ENCODE measurements around the gene PRKCZ. TPM values are rescaled to one million over a fixed set of nuclear protein-coding genes. Genes with fewer than 3 reads are reported as not detected.
"Not testable (repeated sequence)": the region's sequence is repeated elsewhere in the genome, so short reads cannot be mapped to it uniquely, and the experiment has no call there.

The PRKCZ gene
- total and polyA plus RNA-seq, 2 experiments from 2014 or later: 26.2 to 36.9 TPM

DNA sequence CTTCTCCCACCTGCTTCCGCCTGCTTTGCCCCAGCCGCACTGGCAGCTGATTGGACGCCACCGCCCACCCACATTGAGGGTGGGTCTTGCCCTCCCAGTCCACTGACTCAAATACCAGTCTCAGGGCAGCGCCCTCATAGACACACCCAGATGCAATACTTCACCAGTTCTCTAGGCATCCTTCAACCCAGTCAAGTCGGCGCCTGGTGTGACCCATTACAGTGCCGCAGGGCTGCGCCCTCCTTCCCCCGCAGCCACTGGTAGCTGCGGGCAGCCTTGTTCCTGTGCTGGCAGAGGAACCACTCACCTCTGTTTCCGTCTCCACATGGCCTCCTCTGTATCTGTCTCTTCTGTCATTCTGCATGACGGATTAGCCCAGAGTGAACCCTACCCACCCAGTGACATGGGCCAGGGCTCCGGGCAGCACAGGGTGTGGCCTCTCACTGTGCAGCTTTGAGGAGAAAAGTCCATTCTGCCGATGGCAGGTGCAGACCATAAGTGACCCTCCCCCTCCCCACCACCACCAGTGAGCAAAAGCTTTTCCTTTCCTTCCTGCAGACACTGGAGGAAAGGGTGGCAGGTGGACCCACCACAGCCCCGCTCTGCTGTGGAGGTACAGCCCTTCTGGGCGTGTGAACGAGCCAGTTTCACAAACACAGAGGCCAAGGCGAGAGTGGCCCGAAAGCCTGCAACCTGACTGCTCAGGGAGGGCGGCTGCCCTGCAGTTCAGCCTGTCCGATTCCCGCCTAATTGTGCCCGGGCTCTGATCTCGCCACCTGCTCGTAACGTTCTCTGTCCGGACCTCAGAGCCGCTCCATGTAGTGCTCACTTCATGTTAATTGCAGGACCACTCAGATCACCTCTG lies 87.3 kb downstream of the PRKCZ start:
- H3K27me3 Mint-ChIP-seq (ENCODE audit: insufficient read depth, low read depth, poor library complexity): peaks cover 15% of the 10 kb centered on the region
- no peaks in the 10 kb centered on the region; the same call in 1 of the 3 replicates for H3K36me3 Mint-ChIP-seq (ENCODE audit: low read depth)
- Histone ChIP-seq H4K20me1 (replicated peaks; ENCODE audit: insufficient read depth) (peaks cover 7% of the 10 kb centered on the region), H3K79me2 (replicated peaks; ENCODE audit: insufficient read depth) (peaks cover 8% of the 10 kb centered on the region), H3K9me2 (ENCODE audit: insufficient read depth) (no peaks in the 10 kb centered on the region), H3K4me1 (ENCODE audit: insufficient read depth) (peaks cover 4% of the 10 kb centered on the region), H3K4me2 (no peak overlapping the region), H3K27me3 (ENCODE audit: insufficient read depth) (no peaks in the 10 kb centered on the region), H3F3A (replicated peaks; ENCODE audit: low read depth) (peaks cover 10% of the 10 kb centered on the region; the same call in 1 of the 2 replicates), H3K36me3 (ENCODE audit: insufficient read depth) (no peaks in the 10 kb centered on the region), H2AFZ (no peak overlapping the region), H3K4me3 (no peak overlapping the region), H3K27ac (ENCODE audit: low read depth) (no peak overlapping the region)
- TF ChIP-seq JUNB (IDR thresholded peaks at IDR 0.05; ENCODE audit: unreplicated experiment) (no peak), CREB1 (CRISPR knock-in tag; IDR thresholded peaks at IDR 0.05; ENCODE audit: low read depth) (no peak), EZH2phosphoT487 (IDR thresholded peaks at IDR 0.05; ENCODE audit: unreplicated experiment) (no peak), STAT1 (IDR thresholded peaks at IDR 0.05; ENCODE audit: unreplicated experiment) (no peak), POLR2AphosphoS5 (IDR thresholded peaks at IDR 0.05; ENCODE audit: low read depth) (no peak), NANOG (IDR thresholded peaks at IDR 0.05; ENCODE audit: borderline replicate concordance) (no peak)
- TF ChIP-seq, protein P1, sequence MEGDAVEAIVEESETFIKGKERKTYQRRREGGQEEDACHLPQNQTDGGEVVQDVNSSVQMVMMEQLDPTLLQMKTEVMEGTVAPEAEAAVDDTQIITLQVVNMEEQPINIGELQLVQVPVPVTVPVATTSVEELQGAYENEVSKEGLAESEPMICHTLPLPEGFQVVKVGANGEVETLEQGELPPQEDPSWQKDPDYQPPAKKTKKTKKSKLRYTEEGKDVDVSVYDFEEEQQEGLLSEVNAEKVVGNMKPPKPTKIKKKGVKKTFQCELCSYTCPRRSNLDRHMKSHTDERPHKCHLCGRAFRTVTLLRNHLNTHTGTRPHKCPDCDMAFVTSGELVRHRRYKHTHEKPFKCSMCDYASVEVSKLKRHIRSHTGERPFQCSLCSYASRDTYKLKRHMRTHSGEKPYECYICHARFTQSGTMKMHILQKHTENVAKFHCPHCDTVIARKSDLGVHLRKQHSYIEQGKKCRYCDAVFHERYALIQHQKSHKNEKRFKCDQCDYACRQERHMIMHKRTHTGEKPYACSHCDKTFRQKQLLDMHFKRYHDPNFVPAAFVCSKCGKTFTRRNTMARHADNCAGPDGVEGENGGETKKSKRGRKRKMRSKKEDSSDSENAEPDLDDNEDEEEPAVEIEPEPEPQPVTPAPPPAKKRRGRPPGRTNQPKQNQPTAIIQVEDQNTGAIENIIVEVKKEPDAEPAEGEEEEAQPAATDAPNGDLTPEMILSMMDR (conservative IDR thresholded peaks at IDR 0.05; ENCODE audit: low read depth in 2 of 2): no peak
- TF ChIP-seq, protein P2, sequence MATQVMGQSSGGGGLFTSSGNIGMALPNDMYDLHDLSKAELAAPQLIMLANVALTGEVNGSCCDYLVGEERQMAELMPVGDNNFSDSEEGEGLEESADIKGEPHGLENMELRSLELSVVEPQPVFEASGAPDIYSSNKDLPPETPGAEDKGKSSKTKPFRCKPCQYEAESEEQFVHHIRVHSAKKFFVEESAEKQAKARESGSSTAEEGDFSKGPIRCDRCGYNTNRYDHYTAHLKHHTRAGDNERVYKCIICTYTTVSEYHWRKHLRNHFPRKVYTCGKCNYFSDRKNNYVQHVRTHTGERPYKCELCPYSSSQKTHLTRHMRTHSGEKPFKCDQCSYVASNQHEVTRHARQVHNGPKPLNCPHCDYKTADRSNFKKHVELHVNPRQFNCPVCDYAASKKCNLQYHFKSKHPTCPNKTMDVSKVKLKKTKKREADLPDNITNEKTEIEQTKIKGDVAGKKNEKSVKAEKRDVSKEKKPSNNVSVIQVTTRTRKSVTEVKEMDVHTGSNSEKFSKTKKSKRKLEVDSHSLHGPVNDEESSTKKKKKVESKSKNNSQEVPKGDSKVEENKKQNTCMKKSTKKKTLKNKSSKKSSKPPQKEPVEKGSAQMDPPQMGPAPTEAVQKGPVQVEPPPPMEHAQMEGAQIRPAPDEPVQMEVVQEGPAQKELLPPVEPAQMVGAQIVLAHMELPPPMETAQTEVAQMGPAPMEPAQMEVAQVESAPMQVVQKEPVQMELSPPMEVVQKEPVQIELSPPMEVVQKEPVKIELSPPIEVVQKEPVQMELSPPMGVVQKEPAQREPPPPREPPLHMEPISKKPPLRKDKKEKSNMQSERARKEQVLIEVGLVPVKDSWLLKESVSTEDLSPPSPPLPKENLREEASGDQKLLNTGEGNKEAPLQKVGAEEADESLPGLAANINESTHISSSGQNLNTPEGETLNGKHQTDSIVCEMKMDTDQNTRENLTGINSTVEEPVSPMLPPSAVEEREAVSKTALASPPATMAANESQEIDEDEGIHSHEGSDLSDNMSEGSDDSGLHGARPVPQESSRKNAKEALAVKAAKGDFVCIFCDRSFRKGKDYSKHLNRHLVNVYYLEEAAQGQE (IDR thresholded peaks at IDR 0.05; ENCODE audit: unreplicated experiment): no peak
- TF ChIP-seq, protein P3, sequence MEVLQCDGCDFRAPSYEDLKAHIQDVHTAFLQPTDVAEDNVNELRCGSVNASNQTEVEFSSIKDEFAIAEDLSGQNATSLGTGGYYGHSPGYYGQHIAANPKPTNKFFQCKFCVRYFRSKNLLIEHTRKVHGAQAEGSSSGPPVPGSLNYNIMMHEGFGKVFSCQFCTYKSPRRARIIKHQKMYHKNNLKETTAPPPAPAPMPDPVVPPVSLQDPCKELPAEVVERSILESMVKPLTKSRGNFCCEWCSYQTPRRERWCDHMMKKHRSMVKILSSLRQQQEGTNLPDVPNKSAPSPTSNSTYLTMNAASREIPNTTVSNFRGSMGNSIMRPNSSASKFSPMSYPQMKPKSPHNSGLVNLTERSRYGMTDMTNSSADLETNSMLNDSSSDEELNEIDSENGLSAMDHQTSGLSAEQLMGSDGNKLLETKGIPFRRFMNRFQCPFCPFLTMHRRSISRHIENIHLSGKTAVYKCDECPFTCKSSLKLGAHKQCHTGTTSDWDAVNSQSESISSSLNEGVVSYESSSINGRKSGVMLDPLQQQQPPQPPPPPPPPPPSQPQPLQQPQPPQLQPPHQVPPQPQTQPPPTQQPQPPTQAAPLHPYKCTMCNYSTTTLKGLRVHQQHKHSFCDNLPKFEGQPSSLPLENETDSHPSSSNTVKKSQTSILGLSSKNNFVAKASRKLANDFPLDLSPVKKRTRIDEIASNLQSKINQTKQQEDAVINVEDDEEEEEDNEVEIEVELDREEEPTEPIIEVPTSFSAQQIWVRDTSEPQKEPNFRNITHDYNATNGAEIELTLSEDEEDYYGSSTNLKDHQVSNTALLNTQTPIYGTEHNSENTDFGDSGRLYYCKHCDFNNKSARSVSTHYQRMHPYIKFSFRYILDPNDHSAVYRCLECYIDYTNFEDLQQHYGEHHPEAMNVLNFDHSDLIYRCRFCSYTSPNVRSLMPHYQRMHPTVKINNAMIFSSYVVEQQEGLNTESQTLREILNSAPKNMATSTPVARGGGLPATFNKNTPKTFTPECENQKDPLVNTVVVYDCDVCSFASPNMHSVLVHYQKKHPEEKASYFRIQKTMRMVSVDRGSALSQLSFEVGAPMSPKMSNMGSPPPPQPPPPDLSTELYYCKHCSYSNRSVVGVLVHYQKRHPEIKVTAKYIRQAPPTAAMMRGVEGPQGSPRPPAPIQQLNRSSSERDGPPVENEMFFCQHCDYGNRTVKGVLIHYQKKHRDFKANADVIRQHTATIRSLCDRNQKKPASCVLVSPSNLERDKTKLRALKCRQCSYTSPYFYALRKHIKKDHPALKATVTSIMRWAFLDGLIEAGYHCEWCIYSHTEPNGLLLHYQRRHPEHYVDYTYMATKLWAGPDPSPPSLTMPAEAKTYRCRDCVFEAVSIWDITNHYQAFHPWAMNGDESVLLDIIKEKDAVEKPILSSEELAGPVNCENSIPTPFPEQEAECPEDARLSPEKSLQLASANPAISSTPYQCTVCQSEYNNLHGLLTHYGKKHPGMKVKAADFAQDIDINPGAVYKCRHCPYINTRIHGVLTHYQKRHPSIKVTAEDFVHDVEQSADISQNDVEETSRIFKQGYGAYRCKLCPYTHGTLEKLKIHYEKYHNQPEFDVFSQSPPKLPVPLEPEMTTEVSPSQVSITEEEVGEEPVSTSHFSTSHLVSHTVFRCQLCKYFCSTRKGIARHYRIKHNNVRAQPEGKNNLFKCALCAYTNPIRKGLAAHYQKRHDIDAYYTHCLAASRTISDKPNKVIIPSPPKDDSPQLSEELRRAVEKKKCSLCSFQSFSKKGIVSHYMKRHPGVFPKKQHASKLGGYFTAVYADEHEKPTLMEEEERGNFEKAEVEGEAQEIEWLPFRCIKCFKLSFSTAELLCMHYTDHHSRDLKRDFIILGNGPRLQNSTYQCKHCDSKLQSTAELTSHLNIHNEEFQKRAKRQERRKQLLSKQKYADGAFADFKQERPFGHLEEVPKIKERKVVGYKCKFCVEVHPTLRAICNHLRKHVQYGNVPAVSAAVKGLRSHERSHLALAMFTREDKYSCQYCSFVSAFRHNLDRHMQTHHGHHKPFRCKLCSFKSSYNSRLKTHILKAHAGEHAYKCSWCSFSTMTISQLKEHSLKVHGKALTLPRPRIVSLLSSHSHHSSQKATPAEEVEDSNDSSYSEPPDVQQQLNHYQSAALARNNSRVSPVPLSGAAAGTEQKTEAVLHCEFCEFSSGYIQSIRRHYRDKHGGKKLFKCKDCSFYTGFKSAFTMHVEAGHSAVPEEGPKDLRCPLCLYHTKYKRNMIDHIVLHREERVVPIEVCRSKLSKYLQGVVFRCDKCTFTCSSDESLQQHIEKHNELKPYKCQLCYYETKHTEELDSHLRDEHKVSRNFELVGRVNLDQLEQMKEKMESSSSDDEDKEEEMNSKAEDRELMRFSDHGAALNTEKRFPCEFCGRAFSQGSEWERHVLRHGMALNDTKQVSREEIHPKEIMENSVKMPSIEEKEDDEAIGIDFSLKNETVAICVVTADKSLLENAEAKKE (CRISPR knock-in tag; IDR thresholded peaks at IDR 0.05): no peak
- ATAC-seq: no peak
- H3K4me1 Mint-ChIP-seq: peaks cover 10% of the 10 kb centered on the region
- no peak overlapping the region for H3K4me3 Mint-ChIP-seq
- no peak overlapping the region for H3K27ac Mint-ChIP-seq
- no peak for DNase-seq (ENCODE audit: low spot score)
- no peaks in the 10 kb centered on the region for H3K9me3 Mint-ChIP-seq

DNA sequence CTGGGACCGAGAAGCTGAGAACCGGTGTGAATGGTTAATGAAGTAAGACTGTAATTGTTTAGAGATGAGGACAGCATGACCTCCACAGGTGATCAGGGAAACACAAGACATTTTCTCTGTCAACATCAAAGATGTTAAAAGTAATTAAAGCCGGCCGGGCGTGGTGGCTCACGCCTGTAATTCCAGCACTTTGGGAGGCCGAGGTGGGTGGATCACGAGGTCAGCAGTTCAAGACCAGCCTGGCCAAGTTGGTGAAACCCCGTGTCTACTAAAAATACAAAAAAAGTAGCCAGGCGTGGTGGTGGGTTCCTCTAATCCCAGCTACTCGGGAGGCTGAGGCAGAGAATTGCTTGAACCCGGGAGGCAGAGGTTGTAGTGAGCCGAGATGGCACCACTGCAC lies 88.9 kb downstream of the PRKCZ start:
- not testable (repeated sequence) for H3K79me2 ChIP-seq (replicated peaks; ENCODE audit: insufficient read depth); H4K20me1 ChIP-seq (replicated peaks; ENCODE audit: insufficient read depth); H3K27ac Mint-ChIP-seq; H3K4me3 ChIP-seq; H3K27me3 ChIP-seq (ENCODE audit: insufficient read depth); H3K4me1 ChIP-seq (ENCODE audit: insufficient read depth); DNase-seq (ENCODE audit: low spot score); ATAC-seq; H3K4me2 ChIP-seq; H3K4me3 Mint-ChIP-seq; H3K4me1 Mint-ChIP-seq; H2AFZ ChIP-seq; H3K9me3 Mint-ChIP-seq; H3K9me2 ChIP-seq (ENCODE audit: insufficient read depth); H3K36me3 Mint-ChIP-seq (ENCODE audit: low read depth); H3F3A ChIP-seq (replicated peaks; ENCODE audit: low read depth); H3K36me3 ChIP-seq (ENCODE audit: insufficient read depth); H3K27me3 Mint-ChIP-seq (ENCODE audit: insufficient read depth, low read depth, poor library complexity)
- peak overlapping the region; percentile 69; the same call in 1 of the 2 replicates for H3K27ac ChIP-seq (ENCODE audit: low read depth)
